IMR-90 (cell line): ENCODE measurements around the gene CNFN. TPM values are rescaled to one million over a fixed set of nuclear protein-coding genes. Genes with fewer than 3 reads are reported as not detected.

Experiments
- ATAC-seq: fragments of 200-7000 bp; cut with Tn5 transposase; 2 replicates; pipeline ENCODE4 v1.9.1; 2020; ENCODE audit warnings: low read depth, mild to moderate bottlenecking, moderate library complexity
- BruUV-seq: library from RNA; stranded (reverse); fragments of 400-500 nt; replicated peaks from 2 replicates; lab custom pipeline; 2021; lab: Mats Ljungman, UMichigan
- CTCF ChIA-PET: fragments of 300-600 bp; formaldehyde crosslinking; extraction: SDS; loops from one replicate; lab custom pipeline; 2021; ENCODE audit warnings: antibody characterized with exemption; lab: Yijun Ruan, JAX
- POLR2A ChIA-PET: fragments of 300-600 bp; sonication (Branson Sonifier 250); formaldehyde crosslinking; loops from one replicate; lab custom pipeline; 2022; ENCODE audit warnings: antibody characterized with exemption; ENCODE audit not compliant: unreplicated experiment; lab: Charles Lee
- DNase-seq: peaks from one replicate; pipeline ENCODE4 v3.0.0; 2013
- H2AFZ ChIP-seq: replicated peaks from 2 replicates; pipeline ENCODE3; 2013; ENCODE audit warnings: low read length, mild to moderate bottlenecking; ENCODE audit not compliant: poor library complexity
- H2AK5ac ChIP-seq: 2 replicates; pipeline ENCODE4 v1.6.1; 2013; ENCODE audit warnings: low read depth, low read length, inconsistent platforms
- H2AK9ac ChIP-seq: replicated peaks from 2 replicates; pipeline ENCODE3; 2013; ENCODE audit warnings: mild to moderate bottlenecking, low read depth, low read length, moderate library complexity; ENCODE audit not compliant: poor library complexity
- H2BK120ac ChIP-seq: 2 replicates; pipeline ENCODE4 v1.6.1; 2013; ENCODE audit warnings: low read depth, low read length, inconsistent platforms
- H2BK15ac ChIP-seq: 3 replicates; pipeline ENCODE4 v1.6.1; 2013; ENCODE audit warnings: low read depth, low read length, inconsistent platforms
- H2BK20ac ChIP-seq: 2 replicates; pipeline ENCODE4 v1.6.1; 2013; ENCODE audit warnings: low read depth, mild to moderate bottlenecking, inconsistent platforms, low read length, moderate library complexity
- H2BK5ac ChIP-seq: 2 replicates; pipeline ENCODE4 v1.6.1; 2013; ENCODE audit warnings: mild to moderate bottlenecking, low read depth, low read length, inconsistent platforms; ENCODE audit not compliant: poor library complexity, severe bottlenecking
- H3K14ac ChIP-seq: replicated peaks from 2 replicates; pipeline ENCODE4 v1.6.1; 2013; ENCODE audit warnings: low read depth, low read length, inconsistent platforms
- H3K18ac ChIP-seq: 2 replicates; pipeline ENCODE4 v1.6.1; 2013; ENCODE audit warnings: low read depth, low read length, control low read depth
- H3K23ac ChIP-seq: 2 replicates; pipeline ENCODE4 v1.6.1; 2013; ENCODE audit warnings: low read depth, low read length, inconsistent platforms
- H3K27ac ChIP-seq: 2 replicates; pipeline ENCODE4 v1.5.1; 2013; ENCODE audit warnings: mild to moderate bottlenecking, control low read depth, low read length; ENCODE audit not compliant: insufficient read depth
- H3K27me3 ChIP-seq: 2 replicates; pipeline ENCODE4 v1.6.1; 2013; ENCODE audit warnings: low read length; ENCODE audit not compliant: control insufficient read depth, insufficient read depth
- H3K36me3 ChIP-seq: 2 replicates; pipeline ENCODE4 v1.6.1; 2013; ENCODE audit warnings: low read length, mixed read lengths; ENCODE audit not compliant: control insufficient read depth, insufficient read depth
- H3K4ac ChIP-seq: 2 replicates; pipeline ENCODE4 v1.6.1; 2013; ENCODE audit warnings: low read depth, low read length, inconsistent platforms
- H3K4me1 ChIP-seq: 2 replicates; pipeline ENCODE4 v1.6.1; 2013; ENCODE audit warnings: low read length, mixed read lengths; ENCODE audit not compliant: control insufficient read depth, insufficient read depth
- H3K4me2 ChIP-seq: 2 replicates; pipeline ENCODE4 v1.6.1; 2013; ENCODE audit warnings: low read depth, mild to moderate bottlenecking, control low read depth, low read length, moderate library complexity
- H3K4me3 ChIP-seq: 2 replicates; pipeline ENCODE4 v1.5.1; 2013; ENCODE audit warnings: low read depth, mild to moderate bottlenecking, control low read depth, low read length, moderate library complexity; ENCODE audit not compliant: insufficient read depth
- H3K56ac ChIP-seq: 2 replicates; pipeline ENCODE4 v1.6.1; 2013; ENCODE audit warnings: low read length, inconsistent platforms; ENCODE audit not compliant: insufficient read depth; ENCODE audit errors: extremely low read depth
- H3K79me1 ChIP-seq, 2 experiments: 2 replicates each; pipeline ENCODE4 v1.6.1; 2013; ENCODE audit warnings: low read length in 2 of 2, inconsistent platforms in 1 of 2, low read depth in 1 of 2
- H3K9ac ChIP-seq: 2 replicates; pipeline ENCODE4 v1.6.1; 2013; ENCODE audit warnings: low read depth, low read length, control low read depth
- H3K9me1 ChIP-seq: 2 replicates; pipeline ENCODE4 v1.6.1; 2013; ENCODE audit warnings: low read length, inconsistent platforms; ENCODE audit not compliant: insufficient read depth
- H3K9me3 ChIP-seq: 2 replicates; pipeline ENCODE4 v1.6.1; 2013; ENCODE audit warnings: low read length; ENCODE audit not compliant: control insufficient read depth, insufficient read depth
- H4K20me1 ChIP-seq: 2 replicates; pipeline ENCODE4 v1.6.1; 2013; ENCODE audit warnings: low read length, inconsistent platforms; ENCODE audit not compliant: insufficient read depth
- H4K5ac ChIP-seq: 2 replicates; pipeline ENCODE4 v1.6.1; 2013; ENCODE audit warnings: mild to moderate bottlenecking, low read depth, low read length, control low read depth
- H4K8ac ChIP-seq, 2 experiments: 2 replicates each; pipeline ENCODE4 v1.6.1; 2013; ENCODE audit warnings: low read depth in 2 of 2, low read length in 2 of 2, control low read depth in 1 of 2, inconsistent platforms in 1 of 2
- H4K91ac ChIP-seq: 2 replicates; pipeline ENCODE4 v1.6.1; 2013; ENCODE audit warnings: low read depth, low read length, inconsistent platforms; ENCODE audit not compliant: insufficient read depth
- BHLHE40 ChIP-seq: fragments of 150-350 bp; IDR thresholded peaks from 2 replicates; pipeline ENCODE4 v1.6.1; 2016; ENCODE audit warnings: mild to moderate bottlenecking, low read depth, low read length
- CEBPB ChIP-seq: IDR thresholded peaks from 2 replicates; pipeline ENCODE4 v1.6.1; 2012; ENCODE audit warnings: low read depth, low read length, improper control_type of control experiment
- CHD1 ChIP-seq: IDR thresholded peaks from 2 replicates; pipeline ENCODE4 v1.6.1; 2012; ENCODE audit warnings: low read depth, low read length, improper control_type of control experiment
- CTCF ChIP-seq: conservative IDR thresholded peaks from 2 replicates; pipeline ENCODE4 v1.5.1; 2012; ENCODE audit warnings: mild to moderate bottlenecking, low read depth, low read length, improper control_type of control experiment
- ELK1 ChIP-seq: fragments of 150-350 bp; IDR thresholded peaks from 2 replicates; pipeline ENCODE4 v1.6.1; 2016; ENCODE audit warnings: low read depth, mild to moderate bottlenecking, low read length, moderate library complexity, borderline replicate concordance
- FOS ChIP-seq: fragments of 150-350 bp; IDR thresholded peaks from 2 replicates; pipeline ENCODE4 v1.6.1; 2016; ENCODE audit warnings: low read depth, low read length
- MAFK ChIP-seq: IDR thresholded peaks from 2 replicates; pipeline ENCODE4 v1.6.1; 2012; ENCODE audit warnings: low read depth, low read length, improper control_type of control experiment
- MAZ ChIP-seq: IDR thresholded peaks from 2 replicates; pipeline ENCODE4 v1.6.1; 2012; ENCODE audit warnings: low read depth, mild to moderate bottlenecking, low read length, improper control_type of control experiment, moderate library complexity, borderline replicate concordance
- MXI1 ChIP-seq: IDR thresholded peaks from 2 replicates; pipeline ENCODE4 v1.6.1; 2012; ENCODE audit warnings: low read depth, mild to moderate bottlenecking, low read length, moderate library complexity, borderline replicate concordance
- NFE2L2 ChIP-seq: fragments of 150-350 bp; IDR thresholded peaks from 2 replicates; pipeline ENCODE4 v1.6.1; 2016; ENCODE audit warnings: low read depth, mild to moderate bottlenecking, low read length
- POLR2A ChIP-seq: IDR thresholded peaks from 2 replicates; pipeline ENCODE4 v1.6.1; 2012; ENCODE audit warnings: mild to moderate bottlenecking, low read depth, low read length
- RAD21 ChIP-seq: IDR thresholded peaks from 2 replicates; pipeline ENCODE4 v1.6.1; 2012; ENCODE audit warnings: low read length, improper control_type of control experiment
- RCOR1 ChIP-seq: IDR thresholded peaks from 2 replicates; pipeline ENCODE4 v1.6.1; 2012; ENCODE audit warnings: mild to moderate bottlenecking, low read length, improper control_type of control experiment; ENCODE audit not compliant: insufficient replicate concordance
- RFX5 ChIP-seq: IDR thresholded peaks from 2 replicates; pipeline ENCODE4 v1.8.0; 2012; ENCODE audit warnings: low read depth, mild to moderate bottlenecking, low read length, moderate library complexity
- SMC3 ChIP-seq: fragments of 150-350 bp; IDR thresholded peaks from 2 replicates; pipeline ENCODE4 v1.6.1; 2016; ENCODE audit warnings: low read depth, mild to moderate bottlenecking, antibody characterized with exemption, low read length, moderate library complexity
- USF2 ChIP-seq: fragments of 150-350 bp; IDR thresholded peaks from 2 replicates; pipeline ENCODE4 v1.6.1; 2017; ENCODE audit warnings: mild to moderate bottlenecking, antibody characterized with exemption, low read length, low read depth
- WGBS, 2 experiments: methylation state at CpG; one replicate each; pipeline versions ENCODE4 v1.1.5 to v1.1.7; 2013; ENCODE audit warnings: missing lambda C conversion rate in 2 of 2; ENCODE audit not compliant: insufficient read length in 1 of 2; ENCODE audit errors: extremely low coverage in 2 of 2; 5-methylcytosine and 5-hydroxymethylcytosine counted together
- dilution Hi-C: fragments of 300-500 bp; cut with HindIII; formaldehyde crosslinking; loops from one replicate; pipeline ENCODE4 v1.14.3; 2018; ENCODE audit warnings: low sequenced_read_pairs; ENCODE audit not compliant: unreplicated experiment
- in situ Hi-C: fragments of 300-500 bp; cut with MboI; formaldehyde crosslinking; loops from 3 replicates; pipeline ENCODE4 v1.14.3; 2019; ENCODE audit warnings: low sequenced_read_pairs, inconsistent platforms, mixed read lengths
- intact Hi-C: fragments of 100-400 bp; cut with micrococcal nuclease; formaldehyde crosslinking; loops from 2 replicates; pipeline ENCODE4 v1.10.0; 2022
- polyA plus RNA-seq, 3 experiments: library from polyadenylated mRNA; depleted of rRNA; stranded (reverse); fragments of >200 nt; gene quantifications; 2 replicates each; pipeline ENCODE4 v1.2.3, GENCODE V29; 2012; ENCODE audit warnings: low replicate concordance in 1 of 3
- total RNA-seq: library from RNA; depleted of rRNA; stranded (reverse); fragments of >200 nt; gene quantifications from 2 replicates; pipeline ENCODE4 v1.2.3, GENCODE V29; 2012

CNFN gene
- total and polyA plus RNA-seq, 2 of the 4 experiments (the other 2 are of a cell fraction), result 1.2 TPM; not detected in 1

GRCh38 chr19:42368360-42368759 lies 21.7 kb downstream of the CNFN start:
- H2BK15ac ChIP-seq, result no peak overlapping the region
- peaks cover 18% of the 10 kb centered on the region for H3K36me3 ChIP-seq
- no peaks in the 10 kb centered on the region for H3K27me3 ChIP-seq
- H2BK120ac ChIP-seq, result no peak overlapping the region
- in situ Hi-C loops, result no loop called here
- ATAC-seq (no peak), DNase-seq (no peak)
- CTCF ChIA-PET, result no interaction called here
- H3K23ac ChIP-seq, result no peak overlapping the region
- WGBS, 2 experiments, result 100% methylated on average over 2 of the region's 11 CpGs; no CpG with 5 or more reads in 1 of the 2 experiments
- POLR2A ChIA-PET, result no interaction called here
- no TSS peak for BruUV-seq
- dilution Hi-C loops, result no loop called here
- TF ChIP-seq RCOR1 (no peak), RAD21 (no peak), FOS (no peak), MAFK (no peak), CEBPB (no peak), MXI1 (no peak), NFE2L2 (no peak), BHLHE40 (no peak), CTCF (no peak), ELK1 (no peak), MAZ (no peak), POLR2A (no peak), SMC3 (no peak), USF2 (no peak), CHD1 (no peak), RFX5 (no peak)
- peaks cover 2% of the 10 kb centered on the region; the same call in 1 of the 2 replicates for H3K4me1 ChIP-seq
- H2AK5ac ChIP-seq, result no peak overlapping the region
- H4K8ac ChIP-seq, result no peak overlapping the region
- peaks cover 3% of the 10 kb centered on the region; the same call in 1 of the 2 replicates for H4K20me1 ChIP-seq
- H3K18ac ChIP-seq, result no peak overlapping the region
- H2AFZ ChIP-seq, result no peak overlapping the region
- H3K79me1 ChIP-seq, result no peaks in the 10 kb centered on the region
- H3K4me3 ChIP-seq, result no peak overlapping the region
- H3K56ac ChIP-seq, result no peak overlapping the region
- no peak overlapping the region for H2AK9ac ChIP-seq
- H3K9me1 ChIP-seq, result peaks cover 6% of the 10 kb centered on the region
- H4K5ac ChIP-seq, result no peak overlapping the region
- no peak overlapping the region for H3K4ac ChIP-seq
- no peak overlapping the region for H3K9ac ChIP-seq
- H3K14ac ChIP-seq, result no peak overlapping the region
- H3K27ac ChIP-seq, result no peak overlapping the region
- H3K4me2 ChIP-seq, result no peak overlapping the region
- H4K91ac ChIP-seq, result no peak overlapping the region
- intact Hi-C loops, result no loop called here
- no peak overlapping the region for H2BK20ac ChIP-seq
- H2BK5ac ChIP-seq, result no peak overlapping the region
- H3K9me3 ChIP-seq, result no peaks in the 10 kb centered on the region; the same call in 1 of the 2 replicates
